Keratinocyte (primary cell): ENCODE results near the gene ADAMTSL5. TPM values are rescaled to one million over a fixed set of nuclear protein-coding genes. Genes with fewer than 3 reads are reported as not detected.

Experiments
- DNase-seq: peaks from one replicate; pipeline ENCODE4 v3.0.0-alpha.2; 2011; ENCODE audit warnings: low read depth, missing footprints, low spot score
- FAIRE-seq: peaks from 2 replicates; lab custom pipeline; 2011; peaks lifted over from hg19 to GRCh38; lab: Jason Lieb, UNC
- H2AFZ ChIP-seq: 2 replicates; pipeline ENCODE4 v1.6.0; 2012; ENCODE audit warnings: low read length, control low read depth, inconsistent platforms; ENCODE audit not compliant: control insufficient read depth
- H3K27ac ChIP-seq: 2 replicates; pipeline ENCODE4 v1.5.1; 2011; ENCODE audit warnings: low read length; ENCODE audit not compliant: control insufficient read depth, insufficient read depth
- H3K27me3 ChIP-seq: 3 replicates; pipeline ENCODE4 v1.6.0; 2011; ENCODE audit warnings: low read length; ENCODE audit not compliant: control insufficient read depth, insufficient read depth; ENCODE audit errors: extremely low read depth
- H3K36me3 ChIP-seq, 2 experiments: 2 replicates in 1 of 2; 3 replicates in 1 of 2; pipeline ENCODE4 v1.5.1; 2011; ENCODE audit warnings: low read length in 2 of 2, mild to moderate bottlenecking in 1 of 2; ENCODE audit not compliant: control insufficient read depth in 2 of 2, insufficient read depth in 2 of 2; ENCODE audit errors: extremely low read depth in 1 of 2
- H3K4me1 ChIP-seq: 3 replicates; pipeline ENCODE4 v1.5.1; 2011; ENCODE audit warnings: low read length; ENCODE audit not compliant: control insufficient read depth, insufficient read depth; ENCODE audit errors: extremely low read depth
- H3K4me2 ChIP-seq: 3 replicates; pipeline ENCODE4 v1.6.0; 2011; ENCODE audit warnings: low read depth, low read length; ENCODE audit not compliant: control insufficient read depth, insufficient read depth; ENCODE audit errors: extremely low read depth
- H3K4me3 ChIP-seq, 3 experiments: fragments of 200-600 bp in 1 of 3; sonication (generic) in 1 of 3; 2 replicates in 2 of 3; 3 replicates in 1 of 3; pipeline ENCODE4 v1.5.1; 2011 to 2016; ENCODE audit warnings: low read length in 3 of 3, mild to moderate bottlenecking in 3 of 3, control low read depth in 2 of 3, inconsistent platforms in 1 of 3, low read depth in 1 of 3, mixed read lengths in 1 of 3, mixed run types in 1 of 3, moderate library complexity in 1 of 3; ENCODE audit not compliant: control insufficient read depth in 2 of 3, insufficient read depth in 2 of 3; ENCODE audit errors: extremely low read depth in 1 of 3
- H3K79me2 ChIP-seq: 2 replicates; pipeline ENCODE4 v1.6.0; 2012; ENCODE audit warnings: low read length; ENCODE audit not compliant: control insufficient read depth, insufficient read depth
- H3K9ac ChIP-seq: 3 replicates; pipeline ENCODE4 v1.6.0; 2011; ENCODE audit warnings: low read length; ENCODE audit not compliant: control insufficient read depth, insufficient read depth; ENCODE audit errors: extremely low read depth
- H3K9me1 ChIP-seq: 3 replicates; pipeline ENCODE4 v1.6.0; 2011; ENCODE audit warnings: low read length; ENCODE audit not compliant: control insufficient read depth, insufficient read depth; ENCODE audit errors: extremely low read depth
- H3K9me3 ChIP-seq: 2 replicates; pipeline ENCODE4 v1.5.1; 2012; ENCODE audit warnings: low read depth, low read length; ENCODE audit not compliant: control insufficient read depth
- H4K20me1 ChIP-seq: 3 replicates; pipeline ENCODE4 v1.6.0; 2011; ENCODE audit warnings: low read length; ENCODE audit not compliant: control insufficient read depth, insufficient read depth; ENCODE audit errors: extremely low read depth
- EZH2 ChIP-seq: IDR thresholded peaks from one replicate; pipeline ENCODE4 v1.6.1; 2012; ENCODE audit warnings: inconsistent platforms, mild to moderate bottlenecking, low read length, moderate library complexity
- dilution Hi-C: fragments of 300-500 bp; cut with MboI; formaldehyde crosslinking; loops from one replicate; pipeline ENCODE4 v1.7.0; 2020; ENCODE audit warnings: low sequenced_read_pairs; ENCODE audit not compliant: extremely low pct_ligation_motif_present
- polyA plus RNA-seq, 5 experiments: library from polyadenylated mRNA; depleted of rRNA in 3 of 5; stranded (reverse) in 3 of 5; stranded (forward) in 1 of 5; unstranded in 1 of 5; fragments of >200 nt; gene quantifications; 1 replicate in 1 of 5; 2 replicates in 3 of 5; 3 replicates in 1 of 5; pipeline versions ENCODE4 v1.2.1 to v1.2.3, GENCODE V29; 2011 to 2012; ENCODE audit warnings: missing spikeins in 2 of 5, low read depth in 1 of 5, low replicate concordance in 1 of 5
- TF ChIP-seq, protein P1 (sequence below), 3 experiments: IDR thresholded peaks in 1 of 3; conservative IDR thresholded peaks in 1 of 3; optimal IDR thresholded peaks in 1 of 3; 2 replicates in 2 of 3; 3 replicates in 1 of 3; pipeline versions ENCODE3 to v1.5.1; 2011; ENCODE audit warnings: low read length in 3 of 3, mild to moderate bottlenecking in 3 of 3, moderate library complexity in 2 of 3, control low read depth in 1 of 3, inconsistent platforms in 1 of 3; ENCODE audit not compliant: insufficient read depth in 2 of 3; ENCODE audit errors: extremely low read depth in 1 of 3

Gene ADAMTSL5
- polyA plus RNA-seq, 1 donor (not counting 4 experiments of a cell fraction or from before 2014, with no cell fraction given): 4.2 TPM

GRCh38 chr19:1505012-1505411, 7.8 kb downstream of the ADAMTSL5 start:
- Histone ChIP-seq H4K20me1 (no peaks in the 10 kb centered on the region), H3K4me3 (no peak overlapping the region), H3K4me1 (peaks cover 12% of the 10 kb centered on the region), H3K27me3 (peaks cover 19% of the 10 kb centered on the region), H3K27ac (no peak overlapping the region), H3K9me1 (no peaks in the 10 kb centered on the region), H3K36me3 (peaks cover 0 to 5% of the 10 kb centered on the region in 2 experiments), H2AFZ (no peak overlapping the region), H3K9me3 (no peaks in the 10 kb centered on the region), H3K79me2 (no peaks in the 10 kb centered on the region), H3K9ac (no peak overlapping the region), H3K4me2 (no peak overlapping the region)
- no peak for FAIRE-seq
- dilution Hi-C loops: no loop called here
- TF ChIP-seq EZH2: no peak
- TF ChIP-seq, protein P1, sequence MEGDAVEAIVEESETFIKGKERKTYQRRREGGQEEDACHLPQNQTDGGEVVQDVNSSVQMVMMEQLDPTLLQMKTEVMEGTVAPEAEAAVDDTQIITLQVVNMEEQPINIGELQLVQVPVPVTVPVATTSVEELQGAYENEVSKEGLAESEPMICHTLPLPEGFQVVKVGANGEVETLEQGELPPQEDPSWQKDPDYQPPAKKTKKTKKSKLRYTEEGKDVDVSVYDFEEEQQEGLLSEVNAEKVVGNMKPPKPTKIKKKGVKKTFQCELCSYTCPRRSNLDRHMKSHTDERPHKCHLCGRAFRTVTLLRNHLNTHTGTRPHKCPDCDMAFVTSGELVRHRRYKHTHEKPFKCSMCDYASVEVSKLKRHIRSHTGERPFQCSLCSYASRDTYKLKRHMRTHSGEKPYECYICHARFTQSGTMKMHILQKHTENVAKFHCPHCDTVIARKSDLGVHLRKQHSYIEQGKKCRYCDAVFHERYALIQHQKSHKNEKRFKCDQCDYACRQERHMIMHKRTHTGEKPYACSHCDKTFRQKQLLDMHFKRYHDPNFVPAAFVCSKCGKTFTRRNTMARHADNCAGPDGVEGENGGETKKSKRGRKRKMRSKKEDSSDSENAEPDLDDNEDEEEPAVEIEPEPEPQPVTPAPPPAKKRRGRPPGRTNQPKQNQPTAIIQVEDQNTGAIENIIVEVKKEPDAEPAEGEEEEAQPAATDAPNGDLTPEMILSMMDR (optimal IDR thresholded peaks at IDR 0.05 in 1 of 3, IDR thresholded peaks at IDR 0.05 in 1 of 3, conservative IDR thresholded peaks at IDR 0.05 in 1 of 3; ENCODE audit: extremely low read depth in 1 of 3, insufficient read depth in 2 of 3, low read length in 3 of 3): no peak
- no peak for DNase-seq

DNA sequence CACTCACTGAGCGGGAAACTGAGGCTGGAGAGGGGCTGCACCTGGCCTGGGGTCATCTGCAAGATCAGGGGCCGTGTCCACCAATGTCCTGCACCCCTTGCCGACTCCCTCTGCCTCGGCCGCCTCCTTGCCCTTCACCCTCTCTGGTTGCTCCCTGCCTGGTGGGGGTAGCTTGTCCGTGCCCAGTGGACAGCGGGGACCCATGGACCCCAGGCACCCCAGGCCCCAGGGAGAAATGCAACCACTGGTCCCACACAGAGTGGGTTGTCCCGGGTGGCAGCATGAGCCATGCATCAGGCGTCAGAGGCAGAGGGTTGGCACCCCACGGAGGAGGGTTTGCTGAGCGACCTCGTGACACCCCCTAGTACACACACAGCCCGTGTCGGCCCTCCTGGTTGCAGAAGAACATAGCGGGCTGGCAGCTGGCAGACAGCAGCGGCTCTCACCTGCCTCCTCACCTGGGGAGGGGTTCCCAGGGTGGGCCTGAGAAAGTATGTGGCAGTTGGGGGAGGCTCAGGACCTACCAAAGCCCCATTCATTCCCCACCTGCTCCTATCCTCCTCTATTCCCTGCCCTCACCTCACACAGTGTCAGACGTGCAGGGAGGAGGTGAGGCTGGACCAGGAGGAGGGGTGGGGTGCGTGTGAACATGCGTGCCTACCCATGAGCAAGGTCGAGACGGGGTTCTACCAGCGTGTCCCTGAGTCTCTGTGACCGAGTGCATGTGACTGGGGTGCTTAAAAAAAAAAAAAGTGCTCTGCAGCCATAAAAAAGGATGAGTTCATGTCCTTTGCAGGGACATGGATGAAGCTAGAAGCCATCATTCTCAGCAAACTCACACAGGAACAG, 8.7 kb downstream of the ADAMTSL5 start:
- Histone ChIP-seq H3K4me1 (peaks cover 12% of the 10 kb centered on the region), H3K27me3 (peaks cover 19% of the 10 kb centered on the region), H3K4me3 (no peak overlapping the region), H3K9ac (no peak overlapping the region), H3K4me2 (no peak overlapping the region), H4K20me1 (no peaks in the 10 kb centered on the region), H3K27ac (no peak overlapping the region), H3K79me2 (no peaks in the 10 kb centered on the region), H2AFZ (no peak overlapping the region), H3K36me3 (peaks cover 0 to 2% of the 10 kb centered on the region in 2 experiments), H3K9me3 (no peaks in the 10 kb centered on the region), H3K9me1 (no peaks in the 10 kb centered on the region)
- DNase-seq (no peak), FAIRE-seq (no peak)
- TF ChIP-seq EZH2: no peak
- TF ChIP-seq, protein P1 (optimal IDR thresholded peaks at IDR 0.05 in 1 of 3, IDR thresholded peaks at IDR 0.05 in 1 of 3, conservative IDR thresholded peaks at IDR 0.05 in 1 of 3; ENCODE audit: extremely low read depth in 1 of 3, insufficient read depth in 2 of 3, low read length in 3 of 3): no peak
- dilution Hi-C loops: no loop called here
